Thoracic aorta endothelial cell (primary cell): ENCODE results near the gene TRA2B. TPM values are rescaled to one million over a fixed set of nuclear protein-coding genes. Genes with fewer than 3 reads are reported as not detected.

Experiments
- total RNA-seq: library from RNA; depleted of rRNA; stranded (reverse); fragments of >200 nt; gene quantifications from 2 replicates; pipeline ENCODE4 v1.2.3, GENCODE V29; 2012

TRA2B gene
- total RNA-seq = 307 and 333 TPM in 2 replicates

GRCh38 chr3:185937689-185938374 lies at the start of gene TRA2B:
Gene TRA2B (minus strand): TSS chr3:185938014. CDS start chr3:185937860, 154 bp downstream.

Other genes with a start within 250 kb of the TRA2B start
- gene IGF2BP2, start 113.0 kb downstream of the TRA2B start, total RNA-seq = 134 and 150 TPM in 2 replicates
- 46.9 and 63.2 TPM in 2 replicates for gene ETV5, start 171.1 kb upstream of the TRA2B start, total RNA-seq